HG03045 (cell line): ENCODE data around the gene CCDC47.
A peak's percentile ranks its signal among the peaks of the same experiment; 100 is the strongest.
"Not testable (repeated sequence)": the region's sequence is repeated elsewhere in the genome, so short reads cannot be mapped to it uniquely, and the experiment has no call there.

Experiments
- ATAC-seq: cut with Tn5 transposase; IDR thresholded peaks from one replicate; pipeline ENCODE4 v1.9.1; 2021; ENCODE audit warnings: mild to moderate bottlenecking, moderate library complexity; ENCODE audit not compliant: unreplicated experiment

Gene CCDC47

GRCh38 chr17:63740464-63741142 is 32.8 kb downstream of the CCDC47 start:
- no peak for ATAC-seq

- ATAC-seq = no peak
Measured at GRCh38 chr17:63735691-63736090, 37.7 kb downstream of the CCDC47 start.

- ATAC-seq = no peak
Measured at GRCh38 chr17:63722403-63722802, 51.0 kb downstream of the CCDC47 start.

GRCh38 chr17:63720194-63720593 is 53.2 kb downstream of the CCDC47 start:
- ATAC-seq = not testable (repeated sequence)

GRCh38 chr17:63718988-63719387 is 54.4 kb downstream of the CCDC47 start:
- no peak for ATAC-seq

GRCh38 chr17:63716426-63716825 is 57.0 kb downstream of the CCDC47 start:
- ATAC-seq = no peak

GRCh38 chr17:63714550-63715277 is 58.7 kb downstream of the CCDC47 start:
- ATAC-seq = no peak

DNA sequence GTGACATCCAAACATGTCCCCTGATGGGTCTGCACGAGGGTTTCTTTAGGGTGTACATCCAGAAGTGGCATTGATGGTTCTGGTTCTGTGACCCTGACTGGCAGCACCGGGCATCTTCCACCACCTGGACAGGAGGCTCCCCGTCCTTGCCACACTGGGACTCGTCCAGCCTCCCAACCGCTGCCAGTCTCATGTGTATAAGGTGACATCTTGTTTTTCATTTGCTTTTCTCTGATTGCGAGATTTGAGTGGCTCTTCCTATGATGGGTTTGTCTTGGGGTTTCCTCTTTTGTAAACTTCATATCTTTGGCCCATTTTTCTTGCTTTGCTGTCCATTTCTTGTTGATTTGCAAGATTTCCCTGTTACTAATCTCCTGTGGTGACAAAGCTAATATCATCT is 64.3 kb downstream of the CCDC47 start:
- no peak for ATAC-seq

DNA sequence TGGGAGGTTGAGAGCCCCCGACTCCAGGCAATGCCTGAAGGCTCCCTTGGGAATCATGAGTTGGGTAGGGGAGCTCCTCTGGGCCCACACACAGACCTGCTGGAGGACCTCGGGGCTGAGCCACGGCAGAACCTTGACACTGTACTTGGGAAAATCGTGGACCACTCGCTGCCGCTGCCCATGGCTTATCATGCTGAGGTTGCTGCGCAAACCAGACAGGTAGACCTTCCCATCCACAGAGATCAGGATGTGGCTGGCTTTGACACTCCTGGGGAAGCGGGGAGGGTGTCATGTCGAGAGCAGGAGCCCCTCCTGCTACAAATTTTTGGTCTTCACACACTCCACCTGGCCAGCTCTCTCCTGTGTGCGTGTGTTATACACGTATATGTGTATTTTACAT is 66.2 kb downstream of the CCDC47 start:
- no peak for ATAC-seq

- ATAC-seq = no peak
Measured at GRCh38 chr17:63706336-63707082, 66.9 kb downstream of the CCDC47 start.

DNA sequence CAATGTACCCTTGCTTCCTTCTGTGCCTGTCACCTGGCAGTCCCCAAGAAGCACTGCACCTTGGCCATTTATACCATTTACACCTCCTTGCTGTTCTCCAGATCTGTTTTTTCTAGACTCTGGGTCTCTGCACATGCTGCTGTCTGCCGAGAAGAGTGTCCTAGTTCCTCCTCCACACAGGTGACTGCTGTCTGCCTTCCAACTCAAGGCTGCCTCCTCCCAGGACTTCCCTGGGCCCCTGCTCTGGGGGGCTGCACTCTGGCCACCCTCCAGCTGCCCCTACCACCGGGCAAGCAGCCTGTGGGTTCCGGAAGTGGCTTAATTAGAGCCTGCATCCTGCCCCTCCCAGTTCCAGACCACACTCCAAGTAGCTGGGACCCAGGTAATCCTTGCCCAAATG is 67.7 kb downstream of the CCDC47 start:
- ATAC-seq = no peak

- ATAC-seq = no peak
Measured at GRCh38 chr17:63704836-63705235, 68.6 kb downstream of the CCDC47 start.

- no peak for ATAC-seq
Measured at GRCh38 chr17:63704259-63704576, 69.2 kb downstream of the CCDC47 start.

DNA sequence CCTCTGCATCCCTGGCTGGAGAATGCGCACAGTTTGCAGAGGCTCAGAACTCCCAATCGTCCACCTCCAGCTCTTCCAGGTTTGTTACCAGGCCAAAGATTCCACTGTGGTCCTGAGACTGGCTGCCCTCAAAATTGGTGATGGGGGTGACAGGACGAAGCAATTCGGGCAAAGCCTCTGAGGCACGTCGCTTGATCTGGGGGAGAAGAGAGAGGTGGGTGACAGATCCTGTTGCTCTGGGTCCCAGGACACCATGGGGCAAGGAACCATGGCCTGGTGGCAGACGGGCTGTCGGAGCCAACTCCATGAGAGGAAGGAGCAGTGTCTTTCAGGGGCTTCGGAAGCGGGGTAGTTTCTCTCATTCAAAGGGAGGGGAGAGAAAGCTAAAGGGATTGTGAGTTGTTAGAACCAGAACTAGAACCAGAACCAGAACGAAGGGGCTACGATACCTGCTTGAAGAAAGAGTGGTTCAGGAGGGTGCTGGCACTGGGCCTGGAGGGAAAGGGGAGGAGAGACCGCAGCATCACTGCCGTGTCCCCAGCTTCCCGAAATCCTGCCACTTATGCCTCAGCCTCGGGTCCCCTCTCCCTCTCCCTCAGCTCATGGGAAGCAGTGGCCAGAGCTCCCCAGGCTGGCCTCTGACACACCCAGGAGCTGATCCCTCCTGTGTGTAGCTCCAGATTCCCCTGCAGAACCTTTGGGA is 69.7 kb downstream of the CCDC47 start:
- no peak for ATAC-seq

DNA sequence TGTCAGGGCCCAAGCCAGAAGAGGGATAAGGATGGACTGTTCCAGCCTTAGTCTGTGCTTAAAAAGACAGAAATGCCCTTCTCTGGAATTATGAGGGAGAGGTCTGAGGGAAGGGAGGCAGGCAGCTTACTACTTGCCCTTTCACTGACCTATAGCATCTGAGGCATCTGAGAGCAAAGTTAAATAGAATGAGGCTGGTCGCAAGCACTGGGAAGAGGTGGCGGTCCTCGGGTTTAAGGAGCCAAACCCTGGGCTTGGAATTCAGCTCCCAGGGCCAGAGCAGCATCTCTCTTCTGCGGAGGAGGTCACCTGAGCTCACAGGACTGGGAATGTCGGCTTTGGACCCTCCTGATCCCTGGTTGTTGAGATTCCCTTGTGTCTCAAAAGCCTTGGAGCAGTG is 70.4 kb downstream of the CCDC47 start:
- ATAC-seq = no peak

GRCh38 chr17:63702721-63703015 is 70.7 kb downstream of the CCDC47 start:
- ATAC-seq = no peak

DNA sequence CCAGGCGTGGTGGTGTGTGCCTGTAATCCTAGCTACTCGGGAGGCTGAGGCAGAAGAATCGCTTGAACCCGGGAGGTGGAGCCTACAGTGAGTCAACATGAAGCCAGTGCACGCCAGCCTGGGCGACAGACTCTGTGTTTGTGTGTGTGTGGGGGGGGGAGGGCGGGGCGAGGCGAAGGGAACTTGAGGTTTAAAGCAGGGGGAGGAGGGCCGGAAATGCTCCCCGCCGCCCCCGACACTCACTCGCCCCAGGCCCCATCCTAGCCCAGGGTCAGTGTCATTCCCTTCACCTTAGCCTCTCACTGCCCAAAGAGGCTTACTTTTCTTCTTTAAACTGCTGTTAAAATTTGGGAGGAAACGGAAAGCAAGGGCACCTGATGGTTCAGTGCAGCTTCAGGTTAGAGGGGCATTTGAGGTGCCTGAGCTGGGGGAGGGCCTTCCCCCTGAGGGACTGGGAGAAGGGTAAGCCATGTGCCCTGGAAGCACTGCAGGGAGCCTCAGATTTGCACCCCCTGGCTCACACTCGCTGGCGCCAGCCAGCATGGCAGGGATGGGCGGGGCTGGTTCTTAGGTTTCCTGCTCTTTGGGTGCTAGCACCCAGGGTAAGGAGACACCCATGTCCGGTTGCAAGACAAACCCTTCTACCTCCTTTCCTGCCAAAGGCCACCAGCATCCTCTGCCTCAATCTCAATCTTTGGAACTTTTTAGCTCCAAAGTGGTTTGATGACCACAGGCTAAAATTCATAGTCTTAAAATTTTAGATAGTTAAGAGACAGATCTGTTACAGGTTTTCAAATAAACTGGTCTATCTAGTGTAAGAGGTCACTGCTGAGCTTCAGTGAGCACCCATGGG is 71.3 kb downstream of the CCDC47 start:
- no peak for ATAC-seq

GRCh38 chr17:63701456-63701820 is 72.0 kb downstream of the CCDC47 start:
- no peak for ATAC-seq

GRCh38 chr17:63700528-63701455 is 72.6 kb downstream of the CCDC47 start:
- ATAC-seq = peak; percentile 10
